Mesodermal cell (in vitro differentiated cells): ENCODE data around the gene PDXP.

ENCODE experiments used
- H3K27ac ChIP-seq: 2 replicates; pipeline ENCODE4 v1.7.0; 2013; ENCODE audit warnings: mild to moderate bottlenecking, low read depth, low read length, moderate library complexity; ENCODE audit not compliant: severe bottlenecking
- H3K36me3 ChIP-seq: 2 replicates; pipeline ENCODE4 v1.7.1; 2013; ENCODE audit warnings: mild to moderate bottlenecking, low read length, moderate library complexity; ENCODE audit not compliant: control insufficient read depth, insufficient read depth
- H3K4me1 ChIP-seq: one replicate; pipeline ENCODE4 v1.7.1; 2013; ENCODE audit warnings: mild to moderate bottlenecking, low read length; ENCODE audit not compliant: insufficient read depth, control insufficient read depth, poor library complexity, severe bottlenecking
- H3K4me3 ChIP-seq: 2 replicates; pipeline ENCODE4 v1.7.0; 2013; ENCODE audit warnings: low read length, control low read depth, mild to moderate bottlenecking; ENCODE audit not compliant: insufficient read depth, poor library complexity, severe bottlenecking; ENCODE audit errors: extremely low read depth
- H3K9me3 ChIP-seq: 2 replicates; pipeline ENCODE4 v1.7.1; 2013; ENCODE audit warnings: mild to moderate bottlenecking, low read length, moderate library complexity; ENCODE audit not compliant: control insufficient read depth
- WGBS, 2 experiments: methylation state at CpG; one replicate each; pipeline ENCODE4 v1.1.5; 2013; ENCODE audit warnings: missing lambda C conversion rate in 2 of 2; ENCODE audit not compliant: insufficient coverage in 2 of 2; 5-methylcytosine and 5-hydroxymethylcytosine counted together

The PDXP gene

DNA sequence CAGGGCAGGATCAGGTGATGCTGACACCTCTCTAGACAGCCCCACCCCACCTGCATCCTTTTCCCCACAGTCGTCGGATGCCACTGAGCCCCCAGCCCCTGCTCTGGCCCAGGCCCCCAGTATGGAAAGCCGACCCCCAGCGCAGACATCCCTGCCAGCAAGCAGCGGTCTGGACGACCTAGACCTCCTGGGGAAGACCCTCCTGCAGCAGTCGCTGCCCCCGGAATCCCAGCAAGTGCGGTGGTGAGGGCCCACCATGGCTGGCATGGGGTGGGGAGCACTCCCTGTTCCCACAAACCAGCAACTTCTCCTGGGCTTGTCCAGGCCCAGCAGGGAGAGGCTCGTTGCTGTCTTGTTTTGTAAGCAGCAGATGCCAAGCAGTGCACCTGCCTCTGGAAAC lies 28.6 kb upstream of the PDXP start:
- Histone ChIP-seq H3K36me3 (peaks cover 25% of the 10 kb centered on the region), H3K27ac (no peak overlapping the region), H3K4me3 (no peak overlapping the region), H3K4me1 (peaks cover 39% of the 10 kb centered on the region), H3K9me3 (no peaks in the 10 kb centered on the region)
- WGBS, 2 experiments: 87 to 95% methylated on average over 4 to 10 of the region's 10 CpGs

DNA sequence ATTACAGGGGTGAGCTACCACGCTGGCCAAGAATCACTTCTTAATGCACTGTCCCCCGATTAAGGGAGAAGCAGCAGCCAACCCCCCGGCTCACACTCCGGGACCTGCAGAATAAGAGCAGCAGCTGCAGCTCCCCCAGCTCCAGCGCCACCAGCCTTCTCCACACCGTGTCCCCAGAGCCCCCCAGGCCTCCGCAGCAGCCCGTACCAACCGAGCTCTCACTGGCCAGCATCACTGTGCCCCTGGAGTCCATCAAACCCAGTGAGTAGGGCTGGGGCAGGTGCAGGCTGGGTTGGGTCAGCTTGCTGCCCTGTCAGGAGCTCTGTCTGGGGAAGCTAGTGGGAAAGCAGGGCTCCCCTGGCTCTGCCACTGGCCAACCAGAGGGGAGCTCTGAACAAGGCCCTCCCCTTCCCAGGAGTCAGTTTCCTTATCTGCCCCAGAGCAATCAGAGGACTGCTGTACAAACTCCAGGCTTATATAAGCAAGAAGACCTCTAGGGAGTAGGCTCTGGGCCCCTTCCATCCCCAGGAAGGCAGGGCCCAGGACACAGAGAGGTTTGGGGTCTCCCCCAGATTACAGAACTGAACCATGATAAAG lies 27.6 kb upstream of the PDXP start:
- H3K4me1 ChIP-seq: peaks cover 47% of the 10 kb centered on the region
- no peaks in the 10 kb centered on the region for H3K9me3 ChIP-seq
- peaks cover 16% of the 10 kb centered on the region for H3K36me3 ChIP-seq
- peak overlapping the region; percentile 16 for H3K27ac ChIP-seq
- H3K4me3 ChIP-seq: no peak overlapping the region
- 97 to 98% methylated on average over 5 to 9 of the region's 9 CpGs for WGBS, 2 experiments

DNA sequence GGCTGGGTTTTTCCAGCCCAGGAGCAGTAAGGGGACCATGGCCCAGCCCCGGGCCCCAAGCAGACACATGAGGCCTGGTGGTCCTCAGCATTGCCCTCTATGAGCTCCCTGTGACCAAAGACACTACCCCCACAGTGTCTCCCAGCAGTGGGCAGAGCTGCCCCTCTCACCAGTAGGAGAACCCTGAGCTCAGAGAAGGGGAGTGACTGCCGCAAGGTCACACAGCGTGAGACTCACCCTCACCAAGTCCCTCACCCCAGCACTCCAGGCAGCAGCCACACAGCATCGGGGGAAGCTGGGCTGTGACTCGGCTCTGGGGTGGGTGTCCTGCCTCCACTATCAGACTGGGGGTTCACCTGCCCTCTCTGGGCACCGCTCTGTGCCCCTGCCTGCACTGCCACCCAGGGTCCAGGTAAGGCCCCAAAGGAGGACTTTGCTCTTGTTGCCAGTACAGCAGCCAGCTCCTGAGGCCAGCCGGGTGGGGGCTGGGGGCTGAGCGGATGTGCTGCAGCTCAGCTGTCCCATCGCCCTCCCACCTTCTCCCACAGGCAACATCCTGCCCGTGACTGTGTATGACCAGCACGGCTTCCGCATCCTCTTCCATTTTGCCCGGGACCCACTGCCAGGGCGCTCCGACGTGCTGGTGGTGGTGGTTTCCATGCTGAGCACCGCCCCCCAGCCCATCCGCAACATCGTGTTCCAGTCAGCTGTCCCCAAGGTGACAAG lies 26.9 kb upstream of the PDXP start:
- Histone ChIP-seq H3K4me3 (no peak overlapping the region), H3K36me3 (peaks cover 15% of the 10 kb centered on the region), H3K4me1 (peaks cover 52% of the 10 kb centered on the region), H3K27ac (peak overlapping the region; percentile 16), H3K9me3 (no peaks in the 10 kb centered on the region)
- 92 to 96% methylated on average over 17 to 19 of the region's 19 CpGs for WGBS, 2 experiments

DNA sequence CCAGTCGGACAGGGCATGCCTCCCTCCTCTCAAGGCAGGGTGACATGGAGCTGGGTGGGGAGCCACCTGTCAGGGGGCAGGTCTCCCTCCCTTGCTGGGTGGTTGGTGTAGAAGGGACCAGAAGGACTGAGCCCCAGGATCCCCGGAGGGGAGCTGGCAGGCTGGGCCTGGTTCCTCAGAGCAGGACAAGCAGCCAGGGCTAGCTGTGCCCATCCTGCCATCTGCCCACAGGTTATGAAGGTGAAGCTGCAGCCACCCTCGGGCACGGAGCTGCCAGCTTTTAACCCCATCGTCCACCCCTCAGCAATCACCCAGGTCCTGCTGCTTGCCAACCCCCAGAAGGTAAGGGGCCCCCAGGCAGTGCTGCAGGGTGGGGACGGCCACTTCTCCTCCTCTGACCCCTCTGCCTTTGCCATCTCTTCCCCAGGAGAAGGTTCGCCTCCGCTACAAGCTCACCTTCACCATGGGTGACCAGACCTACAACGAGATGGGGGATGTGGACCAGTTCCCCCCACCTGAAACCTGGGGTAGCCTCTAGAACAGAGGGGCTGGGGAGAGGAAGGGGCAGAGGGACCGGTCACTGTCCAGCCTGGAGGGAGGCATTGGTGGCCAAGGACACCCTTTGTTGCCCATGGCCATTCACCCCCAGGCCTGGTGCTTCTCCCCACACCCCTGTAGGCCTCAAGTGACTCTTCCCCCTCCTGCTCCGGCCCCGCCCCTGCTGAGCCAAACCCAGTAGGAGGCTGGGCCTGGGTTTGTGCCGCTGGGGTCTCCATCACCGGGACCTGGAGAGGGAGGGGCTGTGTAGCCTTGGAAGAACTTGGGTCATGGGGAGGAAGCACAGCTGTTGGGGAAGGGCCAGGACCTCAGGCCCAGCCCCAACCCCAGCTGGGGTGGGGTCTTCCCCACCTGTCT lies 26.1 kb upstream of the PDXP start:
- H3K9me3 ChIP-seq: no peaks in the 10 kb centered on the region
- 90 to 91% methylated on average over 7 to 10 of the region's 14 CpGs for WGBS, 2 experiments
- no peak overlapping the region for H3K4me3 ChIP-seq
- H3K36me3 ChIP-seq: peaks cover 15% of the 10 kb centered on the region
- peak overlapping the region; percentile 93 for H3K27ac ChIP-seq
- peaks cover 52% of the 10 kb centered on the region for H3K4me1 ChIP-seq

DNA sequence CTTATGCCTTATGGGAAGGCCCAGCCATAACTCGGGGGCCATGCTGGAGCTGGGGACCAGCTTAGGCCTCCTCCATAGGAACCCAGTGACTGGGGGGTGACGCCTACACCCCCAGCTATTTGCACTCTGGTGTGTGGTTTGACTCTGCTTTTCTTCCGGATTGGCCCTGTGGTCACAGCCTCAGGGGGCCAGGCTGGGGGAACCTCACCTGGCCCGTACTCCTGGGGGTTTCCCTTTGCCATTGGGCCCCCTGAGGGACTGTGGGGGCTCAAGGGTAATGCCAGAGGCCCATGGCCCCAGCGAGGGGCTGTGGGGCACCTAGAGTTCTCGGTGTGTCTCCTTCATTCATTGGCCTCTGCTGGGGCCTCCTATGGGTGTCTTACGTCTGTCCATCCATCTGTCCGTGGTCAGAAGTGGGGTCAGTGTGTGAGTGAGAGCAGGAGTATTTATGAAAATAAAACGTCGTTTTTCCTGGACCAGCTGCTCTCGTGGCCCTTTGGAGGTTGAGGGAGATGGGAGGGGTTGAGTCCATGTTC lies 25.4 kb upstream of the PDXP start:
- peaks cover 15% of the 10 kb centered on the region for H3K36me3 ChIP-seq
- no peak overlapping the region for H3K4me3 ChIP-seq
- H3K27ac ChIP-seq: peak overlapping the region; percentile 93
- H3K4me1 ChIP-seq: peaks cover 51% of the 10 kb centered on the region
- no peaks in the 10 kb centered on the region for H3K9me3 ChIP-seq
- WGBS, 2 experiments: 82 to 87% methylated on average over 3 to 10 of the region's 11 CpGs

DNA sequence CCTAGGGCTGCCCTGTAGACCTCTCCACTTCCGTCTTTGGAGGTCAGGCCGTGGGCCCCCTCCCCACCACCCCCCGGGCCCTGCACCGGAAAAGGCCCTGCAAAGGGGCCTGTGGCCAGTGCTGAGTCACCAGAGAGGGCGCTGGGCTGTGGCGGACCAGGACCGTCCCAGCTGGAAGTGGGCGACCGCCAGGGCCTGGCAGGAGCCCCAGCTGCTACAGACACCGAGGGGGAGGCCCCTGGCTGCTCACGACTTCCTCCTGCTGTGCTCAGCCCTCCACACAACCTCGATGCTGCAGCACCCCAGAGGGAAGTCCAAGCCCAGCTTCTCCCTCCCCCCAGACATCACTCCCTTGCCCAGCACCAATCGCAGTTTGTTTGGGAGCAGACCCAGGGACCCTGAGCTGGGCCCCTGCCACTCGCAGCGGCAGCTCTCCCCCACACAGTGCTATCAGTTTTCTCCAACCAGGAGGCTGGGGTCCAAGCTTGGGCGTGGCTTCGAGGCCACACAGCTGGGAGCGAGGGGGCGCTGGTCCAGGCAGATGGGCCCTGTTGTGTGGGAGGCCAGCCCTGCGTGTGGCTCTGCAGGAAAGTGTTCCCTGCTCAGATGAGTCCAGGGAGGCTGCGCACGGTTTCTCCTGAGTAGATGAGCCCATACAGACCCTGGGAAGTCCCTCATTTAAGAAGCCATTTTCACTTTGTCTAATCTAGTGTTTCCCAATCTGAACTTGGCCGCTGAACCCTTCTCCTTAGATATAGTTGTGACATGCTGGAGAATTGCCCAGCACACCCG lies 24.7 kb upstream of the PDXP start:
- peaks cover 55% of the 10 kb centered on the region for H3K4me1 ChIP-seq
- peaks cover 15% of the 10 kb centered on the region for H3K36me3 ChIP-seq
- 13 to 19% methylated on average over 19 of the region's 24 CpGs for WGBS, 2 experiments
- H3K9me3 ChIP-seq: no peaks in the 10 kb centered on the region
- H3K4me3 ChIP-seq: no peak overlapping the region
- peak overlapping the region; percentile 93 for H3K27ac ChIP-seq

DNA sequence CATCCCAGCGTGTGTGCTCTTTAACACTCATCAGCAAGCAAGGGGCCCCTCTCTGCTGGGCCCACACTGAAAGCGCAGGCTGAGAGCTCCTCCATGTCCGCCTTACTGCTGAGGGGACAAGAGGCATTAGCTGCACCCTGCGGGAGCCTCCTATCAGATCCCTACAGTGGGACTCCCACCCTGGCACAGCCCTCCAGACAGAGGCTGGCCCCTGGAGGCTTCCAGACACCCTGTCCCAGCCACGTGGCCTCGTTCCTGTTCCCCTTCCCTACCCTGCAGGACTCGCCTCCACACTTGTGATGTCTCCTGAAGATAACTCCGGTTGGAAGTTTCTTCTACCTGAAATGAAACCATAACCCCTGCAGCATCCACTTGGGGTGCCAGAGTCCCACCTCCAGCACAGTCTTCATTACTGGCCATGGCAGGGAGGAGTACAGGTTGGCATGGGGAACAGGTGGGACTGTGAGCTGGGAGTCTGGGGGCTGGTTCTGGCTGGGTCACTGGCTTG lies 24.1 kb upstream of the PDXP start:
- WGBS, 2 experiments: 72 to 79% methylated on average over 7 to 8 of the region's 8 CpGs
- Histone ChIP-seq H3K36me3 (peaks cover 14% of the 10 kb centered on the region), H3K4me1 (peaks cover 58% of the 10 kb centered on the region), H3K9me3 (no peaks in the 10 kb centered on the region), H3K4me3 (no peak overlapping the region), H3K27ac (peak overlapping the region; percentile 93)

DNA sequence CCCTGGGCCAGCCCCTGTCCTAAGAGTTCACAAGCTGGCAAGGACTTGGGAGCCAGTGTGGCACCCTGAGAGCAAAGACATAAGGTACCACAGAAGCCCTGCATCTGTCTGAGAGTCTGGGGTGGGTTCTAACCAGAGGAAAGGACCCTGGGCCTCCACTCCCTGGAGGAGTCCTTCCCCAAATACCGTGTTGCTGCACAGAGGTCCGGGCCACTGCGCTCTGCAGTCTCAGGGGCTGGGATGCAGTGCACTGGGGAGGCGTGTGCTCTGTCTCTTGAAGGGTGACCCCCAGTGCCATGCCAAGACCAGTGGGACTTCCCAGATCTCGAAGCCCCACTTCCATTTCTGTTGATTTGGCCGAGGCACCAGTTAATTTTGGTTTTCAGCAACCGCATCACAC lies 23.4 kb upstream of the PDXP start:
- H3K4me1 ChIP-seq: peaks cover 58% of the 10 kb centered on the region
- no peak overlapping the region for H3K4me3 ChIP-seq
- no peaks in the 10 kb centered on the region for H3K9me3 ChIP-seq
- peaks cover 8% of the 10 kb centered on the region for H3K36me3 ChIP-seq
- WGBS, 2 experiments: 94 to 95% methylated on average over 7 of the region's 7 CpGs
- peak overlapping the region; percentile 93 for H3K27ac ChIP-seq

DNA sequence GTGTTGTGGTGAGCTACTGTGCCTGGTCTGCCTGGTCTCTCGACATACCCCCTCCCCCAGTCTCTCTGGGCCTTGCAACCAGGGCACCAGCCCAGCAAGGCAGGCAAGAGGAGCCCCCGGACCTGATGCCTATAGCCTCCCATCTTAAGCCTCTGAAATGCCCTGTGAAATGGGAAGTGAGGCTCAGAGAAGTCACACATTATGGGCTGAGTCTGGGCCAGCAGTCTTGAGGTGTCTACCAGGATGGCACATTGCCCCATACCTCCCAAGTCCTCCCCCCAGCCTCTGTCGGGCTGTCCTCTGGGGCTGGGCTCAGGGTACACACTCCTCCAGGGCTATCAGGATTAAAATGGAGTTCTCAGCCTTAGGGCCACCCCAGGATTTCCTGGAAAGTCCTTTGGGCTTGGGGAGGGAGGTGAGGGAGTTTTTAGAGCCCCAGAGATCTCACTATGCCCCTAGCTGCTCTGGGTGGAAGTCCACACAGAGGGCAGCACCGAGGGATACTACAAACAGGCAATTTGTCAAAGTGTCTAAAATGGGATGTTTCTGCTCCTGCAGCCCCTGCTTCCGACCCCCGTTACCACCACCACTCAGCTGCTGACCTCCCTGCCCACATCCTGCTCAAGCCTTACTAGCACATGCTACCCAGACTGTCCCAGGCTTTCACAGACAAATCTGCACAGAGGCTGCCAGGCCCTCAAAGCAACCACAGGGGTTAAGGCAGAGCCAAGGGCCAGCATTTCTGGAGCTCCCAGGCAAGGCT lies 22.2 kb upstream of the PDXP start:
- WGBS, 2 experiments: 48 to 68% methylated on average over 4 of the region's 6 CpGs
- Histone ChIP-seq H3K4me3 (no peak overlapping the region), H3K36me3 (no peaks in the 10 kb centered on the region), H3K9me3 (no peaks in the 10 kb centered on the region), H3K4me1 (peaks cover 66% of the 10 kb centered on the region), H3K27ac (peak overlapping the region; percentile 49)
